Transverse colon (tissue), 4 donors: Measurements from ENCODE around the gene COL20A1. TPM values are rescaled to one million over a fixed set of nuclear protein-coding genes. Genes with fewer than 3 reads are reported as not detected.

Experiments used
- DNase-seq: peaks from one replicate; pipeline ENCODE4 v3.0.0-alpha.2; 2019
- H3K27ac ChIP-seq, 4 donors: fragments of 200-600 bp; sonication (generic); 2 replicates each; pipeline ENCODE4 v1.5.1; 2016 to 2018; ENCODE audit warnings: inconsistent platforms in 4 of 4
- H3K27me3 ChIP-seq: fragments of 200-600 bp; sonication (generic); 2 replicates; pipeline ENCODE4 v1.5.1; 2017; ENCODE audit warnings: inconsistent platforms
- H3K36me3 ChIP-seq, 4 donors: fragments of 200-600 bp; sonication (generic); 2 replicates each; pipeline ENCODE4 v1.5.1; 2017 to 2019; ENCODE audit warnings: inconsistent platforms in 4 of 4
- H3K4me1 ChIP-seq, 4 donors: fragments of 200-600 bp; sonication (generic); 2 replicates each; pipeline ENCODE4 v1.5.1; 2017 to 2020; ENCODE audit warnings: inconsistent platforms in 4 of 4
- H3K4me3 ChIP-seq, 4 donors: fragments of 200-600 bp; sonication (generic); 1 replicate in 1 of 4; 2 replicates in 3 of 4; pipeline versions ENCODE4 v1.5.1 to v1.6.1; 2017 to 2019; ENCODE audit warnings: inconsistent platforms in 4 of 4
- H3K9me3 ChIP-seq, 2 donors: fragments of 200-600 bp; sonication (generic); 2 replicates each; pipeline ENCODE4 v1.5.1; 2017 to 2019; ENCODE audit warnings: inconsistent platforms in 2 of 2
- EP300 ChIP-seq: sonication (generic); formaldehyde crosslinking; IDR thresholded peaks from one replicate; pipeline ENCODE4 v1.6.1; 2017; ENCODE audit warnings: antibody characterized with exemption, low read depth
- POLR2A ChIP-seq: fragments of 450-650 bp; IDR thresholded peaks from one replicate; pipeline ENCODE4 v1.6.1; 2016; ENCODE audit warnings: antibody characterized with exemption, mild to moderate bottlenecking, moderate library complexity
- POLR2AphosphoS5 ChIP-seq, 3 donors: sonication (generic); formaldehyde crosslinking; IDR thresholded peaks; one replicate each; pipeline ENCODE4 v1.6.1; 2016; ENCODE audit warnings: antibody characterized with exemption in 3 of 3
- WGBS, 2 donors: methylation state at CpG; one replicate each; pipeline ENCODE4 v1.1.5; 2018; ENCODE audit warnings: low coverage in 1 of 2; 5-methylcytosine and 5-hydroxymethylcytosine counted together
- in situ Hi-C, 4 donors: fragments of 200-750 bp; cut with MboI; loops; one replicate each; pipeline versions ENCODE4 v1.15.0 to v1.15.1; 2017; ENCODE audit warnings: low sequenced_read_pairs in 3 of 4, low pct_ligation_motif_present in 1 of 4, low pct_unique_long_range_greater_than_20kb in 1 of 4
- intact Hi-C: fragments of 100-400 bp; cut with DNase I; formaldehyde crosslinking; loops from one replicate; pipeline ENCODE4 v1.15.1; 2023; ENCODE audit warnings: low total_unique reads
- total RNA-seq, 4 donors: library from RNA; depleted of rRNA; stranded (reverse); fragments of >200 nt; gene quantifications; one replicate each; pipeline ENCODE4 v1.1.0, GENCODE V29; 2016
- TF ChIP-seq, protein P1 (sequence below), 5 experiments: fragments of 200-600 bp in 3 of 5; fragments of 450-650 bp in 2 of 5; sonication (generic) in 3 of 5; IDR thresholded peaks; 1 replicate in 2 of 5; 2 replicates in 3 of 5; pipeline ENCODE4 v1.5.1; 2016 to 2017; ENCODE audit warnings: antibody characterized with exemption in 5 of 5, inconsistent platforms in 3 of 5, mild to moderate bottlenecking in 2 of 5, moderate library complexity in 1 of 5

The COL20A1 gene
- total RNA-seq, 4 donors from 2014 or later, result 43.8 TPM; not detected in 3

DNA sequence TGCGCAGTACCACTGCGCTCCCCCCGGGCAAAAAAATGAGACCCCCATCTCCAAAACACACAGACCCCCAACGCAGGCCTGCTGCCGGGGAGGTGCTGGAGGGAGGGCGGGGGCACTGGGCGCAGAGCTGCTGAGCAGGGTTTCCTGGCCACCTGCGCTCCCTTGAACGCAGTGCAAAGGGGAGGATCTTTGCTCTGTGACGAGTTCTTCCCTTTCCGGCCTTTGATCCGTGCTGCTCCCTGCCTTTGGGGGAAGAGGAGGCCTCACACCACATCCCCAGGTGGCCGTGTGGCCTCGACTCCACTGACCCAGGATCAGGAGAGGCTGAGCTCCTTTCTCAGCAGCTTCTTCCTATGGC, 8.9 kb upstream of the COL20A1 start:
- intact Hi-C loops, result no loop called here
- H3K27me3 ChIP-seq, result no peaks in the 10 kb centered on the region
- H3K9me3 ChIP-seq, result no peaks in the 10 kb centered on the region
- in situ Hi-C loops, result no loop called here
- 70% methylated on average over 14 of the region's 14 CpGs; no CpG with 5 or more reads in 1 of the 2 donors for WGBS, 2 donors
- TF ChIP-seq POLR2A, result no peak
- TF ChIP-seq, protein P1, sequence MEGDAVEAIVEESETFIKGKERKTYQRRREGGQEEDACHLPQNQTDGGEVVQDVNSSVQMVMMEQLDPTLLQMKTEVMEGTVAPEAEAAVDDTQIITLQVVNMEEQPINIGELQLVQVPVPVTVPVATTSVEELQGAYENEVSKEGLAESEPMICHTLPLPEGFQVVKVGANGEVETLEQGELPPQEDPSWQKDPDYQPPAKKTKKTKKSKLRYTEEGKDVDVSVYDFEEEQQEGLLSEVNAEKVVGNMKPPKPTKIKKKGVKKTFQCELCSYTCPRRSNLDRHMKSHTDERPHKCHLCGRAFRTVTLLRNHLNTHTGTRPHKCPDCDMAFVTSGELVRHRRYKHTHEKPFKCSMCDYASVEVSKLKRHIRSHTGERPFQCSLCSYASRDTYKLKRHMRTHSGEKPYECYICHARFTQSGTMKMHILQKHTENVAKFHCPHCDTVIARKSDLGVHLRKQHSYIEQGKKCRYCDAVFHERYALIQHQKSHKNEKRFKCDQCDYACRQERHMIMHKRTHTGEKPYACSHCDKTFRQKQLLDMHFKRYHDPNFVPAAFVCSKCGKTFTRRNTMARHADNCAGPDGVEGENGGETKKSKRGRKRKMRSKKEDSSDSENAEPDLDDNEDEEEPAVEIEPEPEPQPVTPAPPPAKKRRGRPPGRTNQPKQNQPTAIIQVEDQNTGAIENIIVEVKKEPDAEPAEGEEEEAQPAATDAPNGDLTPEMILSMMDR (IDR thresholded peaks at IDR 0.05), result no peak
- no peak for TF ChIP-seq EP300
- no peak for TF ChIP-seq POLR2AphosphoS5 (IDR thresholded peaks at IDR 0.05)
- H3K27ac ChIP-seq, result no peak overlapping the region
- H3K4me1 ChIP-seq, result no peaks in the 10 kb centered on the region
- no peak overlapping the region for H3K4me3 ChIP-seq
- peaks cover 0 to 20% (median 9%) of the 10 kb centered on the region in 4 donors for H3K36me3 ChIP-seq
- no peak for DNase-seq

DNA sequence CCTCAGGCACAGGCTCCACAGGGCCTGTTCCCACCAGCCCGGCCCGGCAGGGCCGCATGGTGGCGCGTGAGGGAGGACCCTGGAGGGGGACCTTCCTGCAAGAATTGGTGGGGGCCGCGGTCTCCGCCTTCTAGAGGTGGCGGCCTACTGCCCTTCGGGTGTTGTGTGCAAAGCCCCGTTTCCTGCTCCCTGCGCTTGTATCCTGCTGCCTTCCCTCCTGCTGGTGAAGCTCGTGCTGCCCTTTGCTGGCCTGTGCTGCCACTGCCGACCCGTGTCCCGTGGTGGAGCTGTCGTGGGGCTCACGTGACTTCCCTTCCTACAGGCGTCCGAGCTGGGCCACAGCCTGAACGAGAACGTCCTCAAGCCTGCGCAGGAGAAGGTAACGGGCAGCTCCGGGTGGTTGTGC, 8.4 kb upstream of the COL20A1 start:
- H3K36me3 ChIP-seq, result peaks cover 0 to 16% (median 6%) of the 10 kb centered on the region in 4 donors
- WGBS, 2 donors, result 74% methylated on average over 25 of the region's 25 CpGs; no CpG with 5 or more reads in 1 of the 2 donors
- no peak for DNase-seq
- intact Hi-C loops (no loop called here), in situ Hi-C loops (no loop called here)
- H3K27ac ChIP-seq, result no peak overlapping the region
- H3K27me3 ChIP-seq, result no peaks in the 10 kb centered on the region
- no peak for TF ChIP-seq EP300
- TF ChIP-seq, protein P1 (IDR thresholded peaks at IDR 0.05), result no peak
- no peak for TF ChIP-seq POLR2A
- TF ChIP-seq POLR2AphosphoS5 (IDR thresholded peaks at IDR 0.05), result no peak
- H3K9me3 ChIP-seq, result no peaks in the 10 kb centered on the region
- H3K4me1 ChIP-seq, result no peaks in the 10 kb centered on the region
- no peak overlapping the region for H3K4me3 ChIP-seq

DNA sequence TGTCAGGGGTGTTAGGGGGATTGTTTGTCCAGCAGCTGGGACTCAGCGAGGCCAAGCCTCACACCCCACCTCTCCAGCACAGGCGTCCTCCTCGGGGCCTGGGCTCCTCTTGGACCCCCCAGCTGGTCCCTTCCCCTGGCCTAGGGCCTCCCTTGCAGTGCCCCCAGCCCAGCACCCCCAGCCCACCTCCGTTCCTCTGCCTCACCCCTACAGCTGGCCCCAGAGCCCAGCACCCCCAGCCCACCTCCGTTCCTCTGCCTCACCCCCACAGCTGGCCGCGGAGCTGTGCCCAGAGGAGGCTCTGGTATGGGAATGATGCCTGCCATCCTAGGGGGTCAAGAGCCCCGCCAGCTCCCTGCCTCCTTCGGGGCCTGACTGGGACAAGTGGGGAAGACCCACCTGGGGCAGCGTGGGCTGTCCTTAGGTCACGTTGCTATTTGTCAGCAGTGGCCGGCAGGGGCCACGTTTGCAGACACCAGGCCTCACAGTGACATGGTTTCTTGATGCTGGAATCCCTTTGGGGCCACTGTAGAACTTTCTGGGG, 7.9 kb upstream of the COL20A1 start:
- no peak overlapping the region for H3K4me3 ChIP-seq
- no peak for DNase-seq
- H3K4me1 ChIP-seq, result no peaks in the 10 kb centered on the region
- no peaks in the 10 kb centered on the region for H3K27me3 ChIP-seq
- in situ Hi-C loops, result no loop called here
- intact Hi-C loops, result no loop called here
- no peak overlapping the region for H3K27ac ChIP-seq
- peaks cover 0 to 10% (median 4%) of the 10 kb centered on the region in 4 donors for H3K36me3 ChIP-seq
- TF ChIP-seq, protein P1 (IDR thresholded peaks at IDR 0.05), result no peak
- TF ChIP-seq POLR2A (no peak), POLR2AphosphoS5 (IDR thresholded peaks at IDR 0.05) (no peak), EP300 (no peak)
- WGBS, 2 donors, result 87% methylated on average over 13 of the region's 13 CpGs; no CpG with 5 or more reads in 1 of the 2 donors
- H3K9me3 ChIP-seq, result no peaks in the 10 kb centered on the region

DNA sequence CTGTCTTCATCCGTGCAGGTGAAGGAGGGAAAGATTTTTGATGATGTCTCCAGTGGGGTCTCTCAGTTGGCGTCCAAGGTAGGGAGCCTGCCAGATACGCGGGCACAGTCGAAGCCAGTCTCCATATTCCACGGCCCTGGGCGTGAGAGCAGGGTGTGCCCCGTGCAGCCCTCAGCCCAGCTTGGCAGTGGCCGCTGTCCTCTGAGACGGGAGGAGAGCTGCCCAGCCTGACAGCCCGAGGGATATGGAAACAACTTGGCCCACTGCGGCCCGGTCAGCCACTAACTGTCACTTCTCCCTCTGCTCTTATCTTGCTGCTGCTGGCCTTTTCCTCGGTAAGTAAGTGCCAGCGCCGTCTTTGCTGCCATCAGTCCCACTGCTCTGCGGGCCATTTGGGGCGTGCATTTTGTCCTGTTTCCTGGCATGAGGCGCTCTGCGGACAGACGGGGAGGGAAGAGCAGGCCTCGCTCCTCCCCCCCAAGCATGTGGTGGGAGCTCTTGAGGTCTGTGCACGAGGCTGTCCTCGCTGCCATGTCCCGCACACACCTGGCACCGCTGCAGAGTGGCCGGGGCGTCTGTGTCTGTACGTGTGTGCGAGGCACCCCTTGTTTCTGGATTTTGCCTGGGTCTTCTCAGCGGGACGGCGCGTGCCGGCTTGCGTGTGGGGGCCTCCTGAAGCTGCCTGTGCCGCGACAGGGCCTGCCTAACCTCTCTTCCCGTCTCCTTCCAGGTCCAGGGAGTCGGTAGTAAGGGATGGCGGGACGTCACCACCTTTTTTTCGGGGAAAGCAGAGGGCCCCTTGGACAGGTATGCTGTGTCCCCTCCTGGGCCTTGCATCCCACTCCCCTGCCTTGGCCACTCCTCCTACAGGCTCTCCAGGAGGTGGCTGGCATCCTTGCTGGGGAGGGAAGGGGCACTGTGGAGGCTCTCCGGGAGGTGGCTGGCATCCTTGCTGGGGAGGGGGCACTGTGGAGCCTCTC, 7.1 kb upstream of the COL20A1 start:
- H3K36me3 ChIP-seq, result peaks cover 0 to 5% (median 1%) of the 10 kb centered on the region in 4 donors
- H3K27ac ChIP-seq, result no peak overlapping the region
- H3K27me3 ChIP-seq, result no peaks in the 10 kb centered on the region
- H3K4me3 ChIP-seq, result no peak overlapping the region
- DNase-seq, result no peak
- H3K9me3 ChIP-seq, result no peaks in the 10 kb centered on the region
- in situ Hi-C loops (no loop called here), intact Hi-C loops (no loop called here)
- peaks cover 0 to 4% (median 0%) of the 10 kb centered on the region in 4 donors for H3K4me1 ChIP-seq
- 95% methylated on average over 37 of the region's 44 CpGs; no CpG with 5 or more reads in 1 of the 2 donors for WGBS, 2 donors
- TF ChIP-seq POLR2A, result no peak
- no peak for TF ChIP-seq POLR2AphosphoS5 (IDR thresholded peaks at IDR 0.05)
- TF ChIP-seq, protein P1 (IDR thresholded peaks at IDR 0.05), result no peak
- TF ChIP-seq EP300, result no peak
